GM21367 (cell line): ENCODE measurements around the gene PC.

ENCODE experiments used
- ATAC-seq: cut with Tn5 transposase; IDR thresholded peaks from one replicate; pipeline ENCODE4 v1.9.1; 2021; ENCODE audit not compliant: unreplicated experiment

Gene PC

GRCh38 chr11:66915046-66915832 lies 42.9 kb downstream of the PC start:
- ATAC-seq = no peak

GRCh38 chr11:66914505-66914904 lies 43.7 kb downstream of the PC start:
- no peak for ATAC-seq

GRCh38 chr11:66912911-66913310 lies 45.3 kb downstream of the PC start:
- ATAC-seq = no peak

GRCh38 chr11:66912361-66912760 lies 45.8 kb downstream of the PC start:
- ATAC-seq = no peak

DNA sequence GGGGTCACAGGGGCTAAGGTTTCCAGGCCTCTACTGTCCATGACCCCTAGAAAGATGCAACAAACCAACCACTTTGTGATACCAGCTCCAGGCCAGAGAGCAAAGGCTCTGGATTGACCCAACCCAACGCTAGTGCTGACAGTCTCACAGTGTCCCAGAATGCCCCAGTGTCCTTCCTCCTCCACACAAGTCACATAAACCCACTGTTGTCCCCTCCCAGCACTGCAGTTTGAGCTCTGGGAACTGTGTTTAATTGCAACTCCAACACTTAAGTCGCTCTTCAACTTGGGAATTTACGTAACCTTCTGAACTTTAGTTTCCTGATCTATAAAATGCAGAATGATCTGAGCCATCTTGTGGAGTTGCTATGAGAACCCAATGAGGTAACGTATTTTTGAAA lies 47.5 kb downstream of the PC start:
- no peak for ATAC-seq

GRCh38 chr11:66910016-66910415 lies 48.2 kb downstream of the PC start:
- ATAC-seq = no peak

- ATAC-seq = no peak
These were observed 49.0 kb downstream of the PC start for GRCh38 chr11:66909181-66909580.

DNA sequence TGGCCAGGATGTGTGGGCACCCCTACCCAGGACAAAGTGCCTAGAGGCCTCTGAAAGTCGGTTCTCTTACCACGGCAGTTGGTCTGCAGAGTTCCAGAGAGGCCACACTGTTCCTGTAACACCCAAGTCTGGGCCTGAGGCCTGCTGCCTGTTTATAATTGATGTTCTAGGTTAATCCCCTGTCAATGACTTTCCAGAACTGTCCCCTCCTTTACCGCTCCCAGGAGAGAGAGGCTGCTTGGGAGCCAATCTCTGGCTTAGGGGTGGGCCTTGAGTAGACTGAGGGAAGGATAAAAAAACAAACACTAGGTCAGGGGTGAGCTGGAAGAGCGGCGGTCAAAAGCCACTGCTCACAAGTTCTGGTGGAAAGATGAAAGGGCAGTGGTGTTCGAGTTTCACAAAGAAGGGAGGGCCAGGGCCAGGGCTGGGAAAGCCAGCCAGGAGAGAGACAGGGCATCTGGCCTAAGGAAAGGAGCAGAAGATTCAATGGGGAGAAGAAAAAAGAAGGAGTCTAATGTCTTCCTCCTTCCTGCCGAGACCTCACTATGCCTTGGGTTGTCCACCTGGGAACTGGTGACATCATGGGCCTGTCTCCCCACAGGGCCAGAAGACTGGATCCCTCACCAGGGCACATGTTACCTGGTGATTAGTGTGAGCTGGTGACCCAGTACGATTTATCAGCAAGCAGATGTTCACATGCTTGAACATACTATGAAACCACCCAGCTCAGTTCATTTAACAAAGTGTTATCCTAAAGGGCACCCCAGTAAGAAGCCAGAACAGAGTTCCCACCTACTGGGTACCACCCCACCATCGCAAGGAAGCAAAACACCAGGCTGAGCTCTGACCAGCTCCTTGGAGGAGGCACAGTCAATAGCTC lies 50.2 kb downstream of the PC start:
- no peak for ATAC-seq

DNA sequence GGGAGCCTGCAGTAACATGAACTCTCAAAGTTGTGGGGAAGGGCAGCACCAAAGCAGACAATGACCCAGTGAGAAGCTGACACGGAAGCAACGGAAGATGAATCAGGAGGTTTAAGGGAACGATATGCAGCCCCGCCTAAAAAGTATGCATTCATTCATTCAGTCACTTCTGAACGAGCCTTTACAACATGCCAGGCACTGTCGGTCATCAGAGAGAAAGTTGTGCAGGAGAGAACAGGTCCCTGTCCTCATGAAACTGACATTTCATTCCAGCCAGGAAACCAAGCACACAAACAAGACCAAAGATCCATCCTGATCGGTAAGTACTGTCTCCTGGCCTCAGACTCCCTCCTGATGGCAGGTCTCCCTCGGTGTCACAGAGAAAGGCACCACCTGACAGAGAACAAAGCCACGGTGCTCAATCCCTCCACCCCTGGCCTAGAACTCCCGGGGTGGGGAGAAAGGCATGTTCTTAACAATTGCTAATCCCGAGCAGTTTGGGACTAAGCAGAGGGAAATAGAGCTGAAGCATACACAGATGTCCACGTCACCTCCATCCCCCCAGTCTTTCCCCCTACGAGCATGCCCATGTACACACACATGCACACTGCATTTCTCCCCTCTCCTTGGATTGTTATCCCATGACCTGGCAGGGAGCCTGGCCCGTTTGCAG lies 52.0 kb downstream of the PC start:
- ATAC-seq = no peak

- ATAC-seq = no peak
These were observed 52.6 kb downstream of the PC start for GRCh38 chr11:66905631-66906030.

DNA sequence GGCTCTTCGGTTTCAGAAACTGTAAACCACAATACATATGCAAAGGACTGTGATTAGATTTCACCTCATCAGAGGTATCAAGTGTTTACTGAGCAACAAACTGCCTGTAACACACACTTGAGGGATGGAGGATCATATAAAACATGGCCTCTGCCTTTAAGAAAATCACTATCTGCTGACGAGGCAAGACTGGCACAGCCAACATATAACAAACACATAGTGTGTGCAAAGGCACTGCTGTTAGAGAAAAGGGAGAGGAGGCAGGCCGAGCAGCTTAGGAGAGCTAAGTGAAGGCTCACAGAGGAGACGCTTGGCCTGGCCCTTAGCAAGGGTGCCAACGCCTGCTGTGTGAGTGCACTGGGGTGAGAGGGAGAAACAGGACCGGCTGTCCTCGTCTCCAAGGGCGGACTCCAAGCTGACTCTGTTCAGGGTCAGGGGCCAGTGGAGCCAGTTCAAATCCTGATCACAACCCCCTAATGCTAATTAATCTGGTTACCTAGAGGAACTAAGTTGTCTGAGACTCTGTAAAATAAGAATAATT lies 53.1 kb downstream of the PC start:
- no peak for ATAC-seq

GRCh38 chr11:66904561-66904960 lies 53.6 kb downstream of the PC start:
- no peak for ATAC-seq

- ATAC-seq = no peak
These were observed 54.1 kb downstream of the PC start for GRCh38 chr11:66904055-66904454.

- ATAC-seq = no peak
These were observed 55.6 kb downstream of the PC start for GRCh38 chr11:66902486-66903177.

DNA sequence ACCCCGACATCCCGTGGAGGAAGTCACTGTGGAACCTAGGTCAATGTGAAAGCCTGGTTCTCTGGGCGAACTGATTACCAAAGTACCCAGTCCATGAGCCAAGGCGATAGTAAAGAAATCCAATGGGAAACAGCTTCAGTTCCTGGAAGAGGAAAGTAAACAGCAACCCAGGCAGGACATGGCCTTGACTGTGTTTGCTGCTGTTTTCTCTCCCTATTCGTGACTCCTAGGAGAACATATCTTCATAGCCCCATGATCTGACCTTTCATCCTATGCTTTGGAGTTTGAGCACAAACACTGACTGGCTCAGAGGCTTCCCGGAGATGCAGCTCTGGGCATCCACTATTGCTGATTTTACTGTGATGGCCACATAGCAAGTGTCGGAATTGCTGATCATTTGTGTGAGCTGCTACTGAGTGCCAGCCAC lies 56.2 kb downstream of the PC start:
- no peak for ATAC-seq

GRCh38 chr11:66894141-66894540 lies 64.0 kb downstream of the PC start:
- ATAC-seq = no peak

DNA sequence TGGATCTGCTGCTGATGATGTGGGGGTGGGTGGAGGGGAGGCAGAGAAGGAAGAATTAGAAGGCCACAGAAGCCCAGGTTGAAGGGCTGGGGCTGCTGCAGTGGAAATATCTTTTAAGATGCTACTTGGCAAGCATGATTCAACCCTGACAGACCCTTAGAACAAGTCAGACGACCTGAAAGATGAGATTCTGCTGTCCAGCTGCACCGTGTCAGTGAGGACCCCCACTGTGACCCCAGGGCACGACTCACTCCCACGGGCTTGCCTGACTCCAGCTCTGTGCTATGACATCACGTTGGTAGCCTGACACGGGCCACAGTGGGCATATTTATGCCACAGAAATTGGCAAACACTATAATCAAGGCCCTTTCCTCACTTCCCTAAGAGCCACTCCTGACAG lies 65.3 kb downstream of the PC start:
- no peak for ATAC-seq

DNA sequence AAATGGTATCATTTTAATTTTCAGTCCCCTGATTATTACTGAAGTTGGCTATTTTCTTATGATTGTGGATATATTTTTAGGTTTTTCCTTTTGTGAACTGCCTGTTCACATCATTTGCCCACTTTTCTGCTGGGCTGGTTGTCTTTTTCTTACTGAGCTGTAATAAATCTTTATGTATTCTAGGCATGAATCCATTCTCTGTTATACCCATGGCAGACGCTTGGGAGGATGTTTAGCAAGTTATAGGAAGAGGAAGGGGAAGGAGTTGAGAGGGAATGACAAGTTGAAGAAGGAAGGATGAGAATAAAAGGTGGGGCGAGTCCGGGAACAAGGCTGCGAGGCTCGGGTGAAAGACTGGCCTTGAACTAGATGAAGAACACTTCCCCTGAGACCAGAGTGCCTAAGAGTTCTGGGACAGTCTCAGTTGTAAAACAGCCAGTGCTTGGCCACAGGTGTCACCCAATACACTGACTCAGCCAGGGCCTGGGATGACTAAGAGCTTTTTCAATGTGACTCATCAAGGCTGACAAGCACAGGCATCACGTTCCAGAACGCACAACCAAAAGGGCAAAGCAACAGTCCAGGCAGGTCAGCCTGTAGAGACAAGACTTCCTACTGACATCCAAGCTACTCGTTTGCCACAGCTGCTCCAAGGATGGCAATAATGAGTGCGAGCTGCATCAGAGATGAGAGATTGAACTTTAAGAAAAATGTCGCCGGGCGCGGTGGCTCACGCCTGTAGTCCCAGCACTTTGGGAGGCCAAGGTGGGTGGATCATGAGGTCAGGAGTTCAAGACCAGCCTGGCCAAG lies 66.1 kb downstream of the PC start:
- ATAC-seq = peak; percentile 86

GRCh38 chr11:66889960-66890359 lies 68.2 kb downstream of the PC start:
- ATAC-seq = no peak

- no peak for ATAC-seq
These were observed 69.9 kb downstream of the PC start for GRCh38 chr11:66888282-66888681.
